ENCODE results near the gene IQCB1. TPM values are rescaled to one million over a fixed set of nuclear protein-coding genes. Genes with fewer than 3 reads are reported as not detected.

Gene IQCB1, protein sequence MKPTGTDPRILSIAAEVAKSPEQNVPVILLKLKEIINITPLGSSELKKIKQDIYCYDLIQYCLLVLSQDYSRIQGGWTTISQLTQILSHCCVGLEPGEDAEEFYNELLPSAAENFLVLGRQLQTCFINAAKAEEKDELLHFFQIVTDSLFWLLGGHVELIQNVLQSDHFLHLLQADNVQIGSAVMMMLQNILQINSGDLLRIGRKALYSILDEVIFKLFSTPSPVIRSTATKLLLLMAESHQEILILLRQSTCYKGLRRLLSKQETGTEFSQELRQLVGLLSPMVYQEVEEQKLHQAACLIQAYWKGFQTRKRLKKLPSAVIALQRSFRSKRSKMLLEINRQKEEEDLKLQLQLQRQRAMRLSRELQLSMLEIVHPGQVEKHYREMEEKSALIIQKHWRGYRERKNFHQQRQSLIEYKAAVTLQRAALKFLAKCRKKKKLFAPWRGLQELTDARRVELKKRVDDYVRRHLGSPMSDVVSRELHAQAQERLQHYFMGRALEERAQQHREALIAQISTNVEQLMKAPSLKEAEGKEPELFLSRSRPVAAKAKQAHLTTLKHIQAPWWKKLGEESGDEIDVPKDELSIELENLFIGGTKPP
- total RNA-seq: 10 to 100 TPM; 12.5 to 30.9 TPM

DNA sequence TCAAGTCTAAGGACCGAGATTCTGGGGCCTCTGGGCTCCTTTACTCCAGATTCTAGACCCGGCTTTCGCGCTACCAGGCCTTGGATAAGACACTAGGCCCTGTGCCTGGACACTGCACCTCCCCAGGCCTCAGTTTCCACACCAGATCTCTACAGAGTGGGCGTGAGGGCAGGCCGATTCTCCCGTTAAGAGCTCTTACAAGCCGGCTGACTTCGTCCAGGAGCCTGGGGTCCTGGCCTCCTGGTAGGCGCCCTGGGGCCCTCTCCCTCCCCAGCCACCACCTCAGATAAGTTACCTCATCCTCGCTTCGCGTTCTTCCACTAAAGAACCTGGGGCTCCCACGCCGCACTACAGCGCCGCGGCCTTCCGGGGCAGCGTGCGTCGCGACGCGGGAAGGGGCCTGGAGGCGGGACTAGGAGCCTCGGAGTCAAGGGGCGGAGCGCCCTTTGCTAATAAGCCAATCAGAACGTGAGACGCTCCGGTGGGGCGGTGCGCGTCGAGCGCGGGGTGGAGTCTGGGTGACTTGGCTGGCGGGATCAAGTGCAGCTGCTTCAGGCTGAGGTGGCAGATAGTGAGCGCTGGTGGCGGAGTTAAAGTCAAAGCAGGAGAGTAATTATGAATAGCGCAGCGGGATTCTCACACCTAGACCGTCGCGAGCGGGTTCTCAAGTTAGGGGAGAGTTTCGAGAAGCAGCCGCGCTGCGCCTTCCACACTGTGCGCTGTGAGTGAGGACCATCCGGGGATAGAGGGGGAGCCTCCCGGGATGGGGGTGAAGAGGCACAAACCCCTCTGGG is at the start of gene IQCB1, which contains the start of gene EAF2:
Gene IQCB1 (minus strand): TSS at position 390 of the 794 bp plus-strand sequence. CDS start 6,100 bp downstream, outside the sequence.
Gene EAF2 (plus strand): TSS at position 539 of the 794 bp plus-strand sequence. CDS start 77 bp downstream, at position 616.
- DNase-seq (peak; percentile 97), ATAC-seq (peak; percentile 100)
- Histone ChIP-seq H3K36me3 (replicated peaks in 1 of 2; ENCODE audit: insufficient read depth in 1 of 2, low read depth in 2 of 2) (no peaks in the 10 kb centered on the region), H3K4me1 (peaks cover 35% of the 10 kb centered on the region), H3K27ac (peak within 1 kb of the TSS; percentile 74 to 88 (median 82)), H3K27me3 (no peaks in the 10 kb centered on the region), H3K4me3 (peak within 1 kb of the TSS; percentile 33 to 84), H3K9me3 (no peaks in the 10 kb centered on the region)
- intact Hi-C loops (cut with DNase I): no loop called here
- 0 to 1% methylated on average over 25 to 54 of the region's 54 CpGs for WGBS, 2 donors
- TF ChIP-seq CTCF (IDR thresholded peaks at IDR 0.05) (peak in 1 of 7 experiments; percentile 6), POLR2A (IDR thresholded peaks at IDR 0.05) (peak; percentile 89 to 97 (median 97))

DNA sequence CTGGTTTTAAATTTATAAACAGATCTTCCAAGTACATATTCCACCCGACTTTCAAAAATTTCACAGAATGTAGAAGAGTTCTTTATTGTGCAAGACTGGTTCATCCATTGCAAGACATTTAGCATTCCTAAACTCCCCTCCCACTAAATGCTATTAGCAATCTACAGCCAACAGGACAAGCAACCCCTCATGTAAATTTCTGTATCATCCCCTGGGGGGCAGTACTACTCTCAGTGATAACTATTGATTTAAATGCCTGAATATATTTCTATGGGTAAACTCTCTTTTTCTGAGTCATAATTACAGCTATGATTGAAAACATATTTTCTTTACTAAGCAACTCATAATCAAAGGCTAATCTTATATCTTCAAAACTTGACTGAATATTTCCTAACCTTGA is 48.6 kb upstream of the IQCB1 start:
- H3K36me3 ChIP-seq (replicated peaks in 1 of 2; ENCODE audit: insufficient read depth in 1 of 2, low read depth in 2 of 2): no peaks in the 10 kb centered on the region
- H3K4me1 ChIP-seq: no peaks in the 10 kb centered on the region
- no peaks in the 10 kb centered on the region for H3K27me3 ChIP-seq
- DNase-seq: peak in 1 of 4 donors; percentile 16
- 23 to 24% methylated on average over 1 of the region's 1 CpG for WGBS, 2 donors
- ATAC-seq: no peak
- no peak overlapping the region for H3K27ac ChIP-seq
- H3K4me3 ChIP-seq: no peak overlapping the region
- H3K9me3 ChIP-seq: no peaks in the 10 kb centered on the region
- intact Hi-C loops (cut with DNase I): loop anchor here (10.0 kb wide), 1 partner anchor 111 kb away; no protein-coding TSS in a partner anchor
- no peak for TF ChIP-seq POLR2A (IDR thresholded peaks at IDR 0.05)
- TF ChIP-seq CTCF (IDR thresholded peaks at IDR 0.05): peak in 6 of 7 experiments; percentile 15 to 55 (median 42)

DNA sequence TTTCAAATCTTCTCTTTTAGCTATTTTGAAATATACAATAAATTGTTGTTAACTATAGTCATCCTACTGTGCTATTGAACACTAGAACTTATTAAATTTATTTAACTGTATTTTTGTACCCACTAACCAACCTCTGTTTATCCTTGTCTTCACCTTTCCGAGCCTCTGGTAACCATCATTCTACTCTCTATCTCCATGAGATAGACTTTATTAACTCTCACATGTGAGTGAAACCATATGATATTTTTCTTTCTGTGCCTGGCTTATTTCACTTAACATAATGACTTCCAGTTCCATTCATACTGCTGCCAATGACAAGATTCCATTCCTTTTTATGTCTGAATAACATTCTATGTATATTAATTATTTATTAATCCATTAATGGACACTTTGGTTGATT is 43.6 kb upstream of the IQCB1 start:
- TF ChIP-seq POLR2A (IDR thresholded peaks at IDR 0.05) (no peak), CTCF (IDR thresholded peaks at IDR 0.05) (no peak)
- Histone ChIP-seq H3K9me3 (no peaks in the 10 kb centered on the region), H3K4me3 (no peak overlapping the region), H3K4me1 (no peaks in the 10 kb centered on the region), H3K27me3 (no peaks in the 10 kb centered on the region), H3K27ac (no peak overlapping the region), H3K36me3 (replicated peaks in 1 of 2; ENCODE audit: insufficient read depth in 1 of 2, low read depth in 2 of 2) (no peaks in the 10 kb centered on the region)
- ATAC-seq: no peak
- WGBS, 2 donors: 73 to 78% methylated on average over 1 of the region's 1 CpG
- no peak for DNase-seq
- intact Hi-C loops (cut with DNase I): no loop called here

GRCh38 chr3:121871430-121871829 is 36.6 kb upstream of the IQCB1 start:
- H3K4me1 ChIP-seq: no peaks in the 10 kb centered on the region
- H3K27me3 ChIP-seq: no peaks in the 10 kb centered on the region
- no peaks in the 10 kb centered on the region for H3K36me3 ChIP-seq (replicated peaks in 1 of 2; ENCODE audit: insufficient read depth in 1 of 2, low read depth in 2 of 2)
- H3K4me3 ChIP-seq: no peak overlapping the region
- H3K27ac ChIP-seq: no peak overlapping the region
- no peaks in the 10 kb centered on the region for H3K9me3 ChIP-seq
- no peak for ATAC-seq
- 71 to 77% methylated on average over 1 of the region's 1 CpG for WGBS, 2 donors
- TF ChIP-seq POLR2A (IDR thresholded peaks at IDR 0.05): no peak
- no peak for TF ChIP-seq CTCF (IDR thresholded peaks at IDR 0.05)
- intact Hi-C loops (cut with DNase I): no loop called here
- DNase-seq: no peak
